Suprapubic skin (tissue), 4 donors: ENCODE measurements around the gene RTL10. TPM values are rescaled to one million over a fixed set of nuclear protein-coding genes. Genes with fewer than 3 reads are reported as not detected.

Experiments
- DNase-seq, 2 donors: peaks; one replicate each; pipeline ENCODE4 v3.0.0-alpha.2; 2019; ENCODE audit warnings: low spot score in 2 of 2
- H3K27ac ChIP-seq: fragments of 200-600 bp; sonication (generic); one replicate; pipeline ENCODE4 v1.5.1; 2019
- H3K27me3 ChIP-seq: fragments of 200-600 bp; sonication (generic); one replicate; pipeline ENCODE4 v1.5.1; 2019
- H3K36me3 ChIP-seq: fragments of 200-600 bp; sonication (generic); one replicate; pipeline ENCODE4 v1.5.1; 2019
- H3K4me1 ChIP-seq: fragments of 200-600 bp; sonication (generic); one replicate; pipeline ENCODE4 v1.5.1; 2019
- H3K4me3 ChIP-seq: fragments of 200-600 bp; sonication (generic); one replicate; pipeline ENCODE4 v1.5.1; 2019; ENCODE audit warnings: mild to moderate bottlenecking
- H3K9me3 ChIP-seq: fragments of 200-600 bp; sonication (generic); one replicate; pipeline ENCODE4 v1.5.1; 2019
- EP300 ChIP-seq: sonication (generic); formaldehyde crosslinking; IDR thresholded peaks from one replicate; pipeline ENCODE4 v1.6.1; 2017; ENCODE audit warnings: antibody characterized with exemption
- POLR2A ChIP-seq, 2 donors: fragments of 450-650 bp; IDR thresholded peaks; one replicate each; pipeline ENCODE4 v1.6.1; 2017; ENCODE audit warnings: antibody characterized with exemption in 2 of 2, mild to moderate bottlenecking in 2 of 2, moderate library complexity in 2 of 2
- POLR2AphosphoS5 ChIP-seq, 3 donors: sonication (generic); formaldehyde crosslinking; IDR thresholded peaks; one replicate each; pipeline ENCODE4 v1.6.1; 2017; ENCODE audit warnings: antibody characterized with exemption in 3 of 3
- WGBS: methylation state at CpG from one replicate; pipeline ENCODE4 v1.1.5; 2018; 5-methylcytosine and 5-hydroxymethylcytosine counted together
- total RNA-seq, 4 donors: library from RNA; depleted of rRNA; stranded (reverse); fragments of >200 nt; gene quantifications; one replicate each; pipeline ENCODE4 v1.1.0, GENCODE V29; 2016
- TF ChIP-seq, protein P1 (sequence below), 2 donors: fragments of 200-600 bp in 1 of 2; fragments of 450-650 bp in 1 of 2; sonication (generic) in 1 of 2; IDR thresholded peaks; one replicate each; pipeline ENCODE4 v1.5.1; 2016 to 2019; ENCODE audit warnings: antibody characterized with exemption in 2 of 2, mild to moderate bottlenecking in 1 of 2, moderate library complexity in 1 of 2

Gene RTL10
- total RNA-seq, 4 donors from 2014 or later: 21.8 to 46.2 (median 32.4) TPM

DNA sequence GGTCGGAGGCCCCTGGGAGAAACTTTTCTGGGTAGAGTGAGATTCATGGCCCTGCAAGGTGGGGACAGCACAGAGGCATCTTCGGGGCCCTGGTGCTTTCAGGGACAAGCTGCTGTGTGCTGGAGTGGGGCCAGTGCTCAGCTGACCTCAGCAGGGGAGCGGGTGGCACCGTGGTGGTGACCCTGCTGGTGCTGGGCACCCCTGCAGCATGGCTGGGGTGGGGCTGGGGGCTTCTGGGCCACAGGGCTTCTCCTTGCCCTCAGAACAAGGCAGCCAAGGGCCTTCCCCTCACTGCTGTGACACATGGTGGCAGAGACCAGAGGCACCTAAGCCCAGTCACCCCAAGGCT lies 24.9 kb upstream of the RTL10 start:
- peak; percentile 53 to 56 for DNase-seq
- TF ChIP-seq EP300 (no peak), POLR2AphosphoS5 (IDR thresholded peaks at IDR 0.05) (no peak), POLR2A (IDR thresholded peaks at IDR 0.05) (no peak)
- TF ChIP-seq, protein P1, sequence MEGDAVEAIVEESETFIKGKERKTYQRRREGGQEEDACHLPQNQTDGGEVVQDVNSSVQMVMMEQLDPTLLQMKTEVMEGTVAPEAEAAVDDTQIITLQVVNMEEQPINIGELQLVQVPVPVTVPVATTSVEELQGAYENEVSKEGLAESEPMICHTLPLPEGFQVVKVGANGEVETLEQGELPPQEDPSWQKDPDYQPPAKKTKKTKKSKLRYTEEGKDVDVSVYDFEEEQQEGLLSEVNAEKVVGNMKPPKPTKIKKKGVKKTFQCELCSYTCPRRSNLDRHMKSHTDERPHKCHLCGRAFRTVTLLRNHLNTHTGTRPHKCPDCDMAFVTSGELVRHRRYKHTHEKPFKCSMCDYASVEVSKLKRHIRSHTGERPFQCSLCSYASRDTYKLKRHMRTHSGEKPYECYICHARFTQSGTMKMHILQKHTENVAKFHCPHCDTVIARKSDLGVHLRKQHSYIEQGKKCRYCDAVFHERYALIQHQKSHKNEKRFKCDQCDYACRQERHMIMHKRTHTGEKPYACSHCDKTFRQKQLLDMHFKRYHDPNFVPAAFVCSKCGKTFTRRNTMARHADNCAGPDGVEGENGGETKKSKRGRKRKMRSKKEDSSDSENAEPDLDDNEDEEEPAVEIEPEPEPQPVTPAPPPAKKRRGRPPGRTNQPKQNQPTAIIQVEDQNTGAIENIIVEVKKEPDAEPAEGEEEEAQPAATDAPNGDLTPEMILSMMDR (IDR thresholded peaks at IDR 0.05): no peak
- Histone ChIP-seq H3K27ac (no peak overlapping the region), H3K9me3 (no peaks in the 10 kb centered on the region), H3K4me3 (no peak overlapping the region), H3K27me3 (no peaks in the 10 kb centered on the region), H3K36me3 (no peaks in the 10 kb centered on the region), H3K4me1 (peaks cover 36% of the 10 kb centered on the region)
- 62% methylated on average over 3 of the region's 4 CpGs for WGBS

DNA sequence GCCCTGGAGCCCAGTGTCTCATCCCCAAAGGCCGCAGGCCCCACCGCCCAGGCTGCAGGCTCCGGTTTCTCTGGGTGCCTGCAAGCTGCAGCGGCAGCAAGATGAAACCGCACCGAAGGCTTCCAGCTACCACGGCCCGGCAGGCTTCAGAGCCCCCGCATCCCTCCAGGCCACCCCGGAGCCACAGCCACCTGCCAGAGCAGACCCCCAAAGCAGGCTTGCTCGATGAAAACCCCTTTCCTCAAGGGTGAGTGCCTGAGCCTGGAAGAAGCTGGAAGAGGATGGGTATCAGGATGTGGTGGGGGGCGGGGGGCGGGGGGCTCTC lies 24.5 kb upstream of the RTL10 start:
- no peaks in the 10 kb centered on the region for H3K27me3 ChIP-seq
- TF ChIP-seq POLR2A (IDR thresholded peaks at IDR 0.05) (no peak), POLR2AphosphoS5 (IDR thresholded peaks at IDR 0.05) (no peak)
- TF ChIP-seq, protein P1 (IDR thresholded peaks at IDR 0.05): no peak
- no peak overlapping the region for H3K27ac ChIP-seq
- H3K4me3 ChIP-seq: no peak overlapping the region
- H3K9me3 ChIP-seq: no peaks in the 10 kb centered on the region
- WGBS: 74% methylated on average over 13 of the region's 13 CpGs
- no peaks in the 10 kb centered on the region for H3K36me3 ChIP-seq
- DNase-seq: peak; percentile 49 to 69
- H3K4me1 ChIP-seq: peaks cover 40% of the 10 kb centered on the region

DNA sequence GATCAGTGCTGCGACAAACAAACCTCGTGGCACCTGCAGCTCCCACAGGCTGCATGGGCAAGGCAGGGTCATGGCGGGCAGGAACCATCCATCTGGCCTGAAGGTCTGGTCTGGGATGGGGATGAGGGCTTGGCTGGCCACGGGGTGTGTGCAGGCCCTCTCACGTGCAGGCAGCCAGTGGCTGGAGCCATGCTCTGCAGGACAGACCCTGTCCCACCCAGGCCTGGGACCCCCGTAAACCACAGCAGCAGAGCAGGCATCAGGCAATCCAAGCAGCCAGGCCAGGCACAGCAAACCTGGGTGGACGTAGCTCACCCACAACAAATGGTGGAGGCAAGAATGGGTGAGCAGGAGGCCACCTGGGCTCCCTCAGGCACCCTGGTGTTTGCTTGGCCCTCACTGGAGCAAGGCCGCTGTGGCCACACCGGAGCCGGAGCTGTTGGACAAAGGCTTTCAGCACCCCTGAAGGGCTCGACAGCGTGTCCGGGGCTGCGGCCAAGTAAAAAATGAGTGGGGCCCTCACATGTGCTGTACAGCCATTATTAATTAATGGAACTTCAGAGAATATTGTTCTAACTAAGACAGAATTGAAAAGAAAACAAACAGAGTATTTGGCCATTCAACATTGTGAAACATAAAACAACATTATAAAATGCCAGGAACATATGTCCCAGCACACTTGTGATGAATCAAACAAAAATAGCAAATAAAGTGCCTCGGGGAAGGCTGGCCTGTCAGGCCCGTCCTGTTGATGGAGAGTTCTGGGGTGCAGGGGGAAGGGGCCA lies 24.0 kb upstream of the RTL10 start:
- Histone ChIP-seq H3K9me3 (no peaks in the 10 kb centered on the region), H3K36me3 (no peaks in the 10 kb centered on the region), H3K4me1 (peaks cover 45% of the 10 kb centered on the region), H3K27me3 (no peaks in the 10 kb centered on the region), H3K4me3 (no peak overlapping the region), H3K27ac (no peak overlapping the region)
- DNase-seq: peak; percentile 56 to 64
- TF ChIP-seq POLR2AphosphoS5 (IDR thresholded peaks at IDR 0.05) (no peak), EP300 (no peak), POLR2A (IDR thresholded peaks at IDR 0.05) (no peak)
- TF ChIP-seq, protein P1 (IDR thresholded peaks at IDR 0.05): no peak
- 83% methylated on average over 13 of the region's 16 CpGs for WGBS

DNA sequence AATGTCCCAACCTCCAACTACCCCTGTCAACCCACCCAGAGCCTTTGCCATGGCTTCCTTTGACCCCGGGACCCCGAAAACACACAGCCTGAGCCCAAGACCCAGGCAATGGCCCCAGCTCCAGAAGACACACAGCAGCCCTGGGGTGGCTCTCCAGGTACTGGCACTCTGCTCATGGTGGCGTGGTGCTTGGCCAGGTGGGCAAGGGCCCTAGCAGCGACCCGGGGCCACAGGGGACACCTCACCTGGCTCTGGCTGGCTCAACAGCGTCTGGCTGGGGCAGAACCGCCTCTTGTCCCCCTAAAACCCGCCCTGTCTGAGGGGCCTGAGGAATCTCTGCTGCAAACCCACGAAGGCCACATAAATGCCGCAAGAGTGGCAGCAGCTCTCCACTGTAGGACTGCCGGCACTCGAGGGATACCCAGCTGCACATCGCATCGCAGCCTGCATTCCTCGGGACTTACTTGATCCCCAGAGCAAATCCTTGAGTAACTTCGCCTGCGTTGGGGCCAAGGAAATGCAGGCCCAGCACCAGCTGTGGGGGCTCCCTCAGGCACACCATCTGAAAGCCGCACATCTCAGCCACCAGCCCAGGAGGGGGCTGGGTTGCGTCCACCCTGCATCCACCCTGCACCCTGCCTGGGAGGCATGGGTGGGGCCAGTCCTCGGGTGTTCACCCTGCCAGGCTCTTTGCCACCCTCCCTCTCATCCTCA lies 23.1 kb upstream of the RTL10 start:
- Histone ChIP-seq H3K4me1 (peaks cover 54% of the 10 kb centered on the region), H3K9me3 (no peaks in the 10 kb centered on the region), H3K27me3 (no peaks in the 10 kb centered on the region), H3K36me3 (no peaks in the 10 kb centered on the region), H3K27ac (no peak overlapping the region), H3K4me3 (no peak overlapping the region)
- peak; percentile 61 to 64 for DNase-seq
- TF ChIP-seq POLR2A (IDR thresholded peaks at IDR 0.05) (no peak), EP300 (no peak), POLR2AphosphoS5 (IDR thresholded peaks at IDR 0.05) (no peak)
- TF ChIP-seq, protein P1 (IDR thresholded peaks at IDR 0.05): no peak
- WGBS: 89% methylated on average over 8 of the region's 20 CpGs

DNA sequence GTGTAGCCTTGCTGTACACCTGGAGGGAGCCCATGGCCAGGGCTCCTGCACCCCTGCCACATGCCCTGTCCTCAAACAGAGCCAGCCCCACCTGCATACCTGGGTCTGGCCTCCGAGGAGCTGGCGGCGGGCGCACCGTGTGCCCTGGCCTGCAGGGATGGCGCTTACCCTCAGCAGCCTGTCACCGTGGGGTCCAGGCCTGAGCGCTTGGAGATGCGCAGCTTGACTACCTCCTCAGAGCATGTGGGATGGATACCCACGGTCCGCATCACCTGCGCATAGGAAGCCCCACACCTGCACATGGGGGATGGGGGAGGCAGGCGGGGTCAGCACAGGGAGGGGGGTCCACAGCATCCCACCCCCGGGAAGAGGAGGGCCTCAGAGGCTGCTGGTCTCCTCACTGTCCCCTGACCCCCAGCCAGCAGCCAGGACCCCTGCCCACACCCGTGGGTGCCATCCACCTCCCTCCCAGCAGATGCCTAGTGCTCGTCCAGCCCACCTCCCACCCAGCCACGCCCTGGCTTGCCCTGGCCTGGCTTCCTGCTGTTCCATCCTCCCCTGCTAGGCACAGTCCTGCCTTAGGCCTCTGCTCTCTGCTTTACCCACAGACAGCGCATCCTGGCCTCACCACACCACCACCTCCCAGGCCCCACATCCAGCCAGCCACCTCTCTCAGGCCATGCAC lies 22.4 kb upstream of the RTL10 start:
- 92% methylated on average over 10 of the region's 18 CpGs for WGBS
- peak; percentile 61 to 70 for DNase-seq
- peaks cover 55% of the 10 kb centered on the region for H3K4me1 ChIP-seq

More for the DNA sequence above, 22.4 kb upstream of the RTL10 start:
- no peaks in the 10 kb centered on the region for H3K36me3 ChIP-seq
- no peaks in the 10 kb centered on the region for H3K9me3 ChIP-seq
- H3K27me3 ChIP-seq: no peaks in the 10 kb centered on the region
- TF ChIP-seq, protein P1 (IDR thresholded peaks at IDR 0.05): no peak
- no peak for TF ChIP-seq POLR2AphosphoS5 (IDR thresholded peaks at IDR 0.05)
- no peak for TF ChIP-seq EP300
- no peak for TF ChIP-seq POLR2A (IDR thresholded peaks at IDR 0.05)
- H3K4me3 ChIP-seq: no peak overlapping the region
- H3K27ac ChIP-seq: no peak overlapping the region
